ENCODE data around the gene ANXA9. TPM values are rescaled to one million over a fixed set of nuclear protein-coding genes. Genes with fewer than 3 reads are reported as not detected.
A peak's percentile ranks its signal among the peaks of the same experiment; 100 is the strongest.

Gene ANXA9
- total RNA-seq, 1 donor from 2014 or later = not detected

DNA sequence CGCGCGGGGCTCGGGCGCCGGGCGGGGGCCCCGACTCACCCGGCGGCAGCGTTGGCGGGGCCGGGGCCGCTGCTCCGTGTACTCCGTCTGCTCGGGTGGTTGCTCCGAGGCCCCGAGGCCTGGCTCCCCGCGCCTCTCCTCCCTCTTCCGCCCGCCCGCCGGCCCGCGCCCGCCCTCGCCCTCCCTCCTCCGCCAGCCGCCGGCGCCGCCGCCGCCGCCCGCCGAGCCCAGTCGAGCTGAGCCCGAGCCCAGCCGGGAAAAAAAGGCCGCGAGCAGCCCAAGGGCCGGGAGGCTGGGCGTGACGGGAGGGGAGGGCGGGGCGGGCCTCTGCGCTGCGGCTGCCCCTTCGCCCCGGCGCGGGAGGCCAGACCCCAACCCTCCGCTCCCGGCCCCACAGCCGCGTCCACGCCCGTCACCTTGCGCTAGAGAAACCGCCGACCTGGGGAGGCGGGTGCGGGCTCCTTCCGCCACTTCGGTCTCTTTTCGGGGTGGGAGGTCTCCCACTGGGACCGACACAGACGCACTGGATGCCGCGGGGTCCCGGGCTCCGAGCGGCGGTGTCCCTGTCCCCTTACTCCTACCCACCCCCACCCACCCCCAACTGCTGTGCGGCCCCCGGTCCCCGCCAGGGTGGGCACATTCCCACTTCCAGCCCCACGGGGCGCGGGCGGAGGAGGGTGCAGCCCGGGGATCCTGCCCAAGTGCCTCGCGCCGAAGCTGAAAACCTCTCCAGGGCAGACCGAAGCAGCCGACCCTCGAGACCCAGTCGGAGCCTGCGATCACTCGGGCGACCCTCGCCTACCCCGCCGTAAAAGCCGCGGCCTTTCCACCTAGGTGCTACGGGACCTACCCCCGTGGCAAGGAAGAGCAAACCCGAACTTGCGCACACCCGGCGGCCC lies 7.3 kb upstream of the ANXA9 start, which contains the start of gene CERS2:
CERS2 (minus strand) TSS at position 256 of the 899 bp plus-strand sequence. CDS start 5,745 bp downstream, outside the sequence.
- Mint-ChIP-seq H3K9me3 (no peaks in the 10 kb centered on the region), H3K4me3 (peak within 1 kb of the TSS; percentile 92), H3K27me3 (ENCODE audit: low read depth) (no peaks in the 10 kb centered on the region), H3K27ac (ENCODE audit: unreplicated experiment) (peak within 1 kb of the TSS; percentile 71), H3K36me3 (ENCODE audit: low read depth) (no peaks in the 10 kb centered on the region), H3K4me1 (peaks cover 64% of the 10 kb centered on the region)
- peak; percentile 68 for DNase-seq (ENCODE audit: low read depth, low spot score)
- TF ChIP-seq CTCF (conservative IDR thresholded peaks at IDR 0.05) = no peak

DNA sequence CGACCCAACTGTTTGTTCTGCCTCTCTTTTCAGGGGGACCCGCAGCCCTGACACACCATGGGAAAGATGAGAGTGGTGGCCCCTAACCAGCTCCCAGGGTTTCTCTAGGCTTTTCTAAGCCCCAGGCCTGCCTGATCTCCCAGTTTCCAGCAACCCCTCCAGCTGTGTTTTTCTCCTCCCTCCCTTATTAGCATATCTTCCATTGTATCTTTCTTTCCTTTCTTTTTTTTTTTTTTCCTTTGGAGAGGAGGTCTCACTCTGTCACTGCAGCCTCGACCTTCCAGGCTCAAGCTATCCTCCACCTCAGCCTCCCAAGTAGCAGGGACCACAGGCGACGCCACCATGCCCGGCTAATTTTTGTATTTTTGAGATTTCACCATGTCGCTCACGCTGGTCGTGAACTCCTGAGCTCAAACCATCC lies 5.7 kb upstream of the ANXA9 start:
- no peaks in the 10 kb centered on the region for H3K27me3 Mint-ChIP-seq (ENCODE audit: low read depth)
- no peak for TF ChIP-seq CTCF (conservative IDR thresholded peaks at IDR 0.05)
- peak overlapping the region; percentile 72 for H3K4me3 Mint-ChIP-seq
- H3K4me1 Mint-ChIP-seq = peaks cover 50% of the 10 kb centered on the region
- no peak overlapping the region for H3K27ac Mint-ChIP-seq (ENCODE audit: unreplicated experiment)
- no peaks in the 10 kb centered on the region for H3K36me3 Mint-ChIP-seq (ENCODE audit: low read depth)
- no peaks in the 10 kb centered on the region for H3K9me3 Mint-ChIP-seq
- DNase-seq (ENCODE audit: low read depth, low spot score) = no peak

DNA sequence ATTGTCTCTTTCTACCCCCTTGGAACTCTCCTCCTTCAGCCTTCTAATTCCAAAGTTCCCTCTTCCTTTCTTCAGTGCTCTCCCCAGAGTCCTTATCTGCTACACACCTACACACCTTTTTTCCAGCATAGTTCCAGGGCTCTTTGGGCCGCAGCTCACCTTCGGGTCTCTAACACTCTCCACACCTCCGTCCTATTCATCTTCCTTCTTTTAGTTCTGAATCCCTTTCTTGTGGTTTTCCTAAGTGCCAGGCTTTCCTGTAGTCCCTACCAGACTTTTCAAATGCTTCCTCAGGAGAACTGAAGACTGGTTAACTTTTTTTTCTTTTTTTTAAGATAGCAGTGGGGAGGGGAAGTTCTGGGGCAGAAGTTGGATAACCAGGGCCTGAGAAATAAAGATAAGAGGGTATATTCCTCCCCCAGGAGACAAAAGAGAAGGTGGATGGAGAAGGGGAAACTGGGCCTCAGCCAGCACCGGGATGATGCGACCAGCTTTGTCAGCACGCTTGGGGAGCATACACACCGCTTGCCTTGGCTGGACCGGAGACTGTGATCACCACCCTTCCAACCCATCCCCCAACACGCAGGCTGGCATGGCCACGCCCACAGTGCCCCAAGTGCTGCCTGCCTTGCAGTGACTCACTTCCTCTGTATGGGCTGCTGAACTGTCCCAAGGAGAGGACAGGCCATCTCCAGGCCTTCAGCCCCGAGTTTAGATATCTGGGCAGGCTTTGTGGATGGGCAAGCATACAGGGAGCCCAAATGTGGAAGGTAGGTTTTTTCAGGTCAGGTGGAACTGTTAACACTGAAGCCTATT lies 5.0 kb upstream of the ANXA9 start:
- no peaks in the 10 kb centered on the region for H3K36me3 Mint-ChIP-seq (ENCODE audit: low read depth)
- peaks cover 43% of the 10 kb centered on the region for H3K4me1 Mint-ChIP-seq
- H3K4me3 Mint-ChIP-seq = peak overlapping the region; percentile 72
- H3K27ac Mint-ChIP-seq (ENCODE audit: unreplicated experiment) = no peak overlapping the region
- H3K9me3 Mint-ChIP-seq = no peaks in the 10 kb centered on the region
- no peak for TF ChIP-seq CTCF (conservative IDR thresholded peaks at IDR 0.05)
- no peak for DNase-seq (ENCODE audit: low read depth, low spot score)
- H3K27me3 Mint-ChIP-seq (ENCODE audit: low read depth) = no peaks in the 10 kb centered on the region

- Mint-ChIP-seq H3K4me3 (peak overlapping the region; percentile 66), H3K36me3 (ENCODE audit: low read depth) (no peaks in the 10 kb centered on the region), H3K27ac (ENCODE audit: unreplicated experiment) (no peak overlapping the region), H3K4me1 (peaks cover 26% of the 10 kb centered on the region), H3K27me3 (ENCODE audit: low read depth) (no peaks in the 10 kb centered on the region), H3K9me3 (no peaks in the 10 kb centered on the region)
- peak; percentile 94 for DNase-seq (ENCODE audit: low read depth, low spot score)
- TF ChIP-seq CTCF (conservative IDR thresholded peaks at IDR 0.05) = peak; percentile 100
Observed at GRCh38 chr1:150979092-150980056, 2.7 kb upstream of the ANXA9 start.
